ENCODE measurements around the gene MRGPRX3. TPM values are rescaled to one million over a fixed set of nuclear protein-coding genes. Genes with fewer than 3 reads are reported as not detected.
"Not testable (repeated sequence)": the region's sequence is repeated elsewhere in the genome, so short reads cannot be mapped to it uniquely, and the experiment has no call there.

Gene MRGPRX3
- total RNA-seq, 1 experiment from 2014 or later, result not detected

GRCh38 chr11:18106688-18107087, 25.7 kb upstream of the MRGPRX3 start:
- H3K27ac ChIP-seq (ENCODE audit: low read length), result no peak overlapping the region
- no peak overlapping the region; the same call in 1 of the 2 replicates for H2AFZ ChIP-seq (ENCODE audit: low read length)
- H3K79me2 ChIP-seq (ENCODE audit: low read length), result peaks cover 42% of the 10 kb centered on the region
- H3K4me1 ChIP-seq (ENCODE audit: low read length), result peaks cover 26% of the 10 kb centered on the region
- peaks cover 22% of the 10 kb centered on the region for H3K36me3 ChIP-seq (ENCODE audit: insufficient read depth, low read length)
- H3K4me3 ChIP-seq (ENCODE audit: low read length), result no peak overlapping the region
- no peak overlapping the region for H3K9ac ChIP-seq (ENCODE audit: low read length)
- H3K27me3 ChIP-seq (ENCODE audit: low read length), result no peaks in the 10 kb centered on the region
- H4K20me1 ChIP-seq (ENCODE audit: insufficient read depth, low read depth, low read length), result no peaks in the 10 kb centered on the region
- DNase-seq, result no peak
- peak overlapping the region; percentile 78 for H3K4me2 ChIP-seq (ENCODE audit: low read depth, low read length, poor library complexity, severe bottlenecking)
- no peaks in the 10 kb centered on the region for H3K9me2 ChIP-seq (replicated peaks; ENCODE audit: insufficient read depth, low read length)
- H3K9me3 ChIP-seq (ENCODE audit: low read length), result no peaks in the 10 kb centered on the region

DNA sequence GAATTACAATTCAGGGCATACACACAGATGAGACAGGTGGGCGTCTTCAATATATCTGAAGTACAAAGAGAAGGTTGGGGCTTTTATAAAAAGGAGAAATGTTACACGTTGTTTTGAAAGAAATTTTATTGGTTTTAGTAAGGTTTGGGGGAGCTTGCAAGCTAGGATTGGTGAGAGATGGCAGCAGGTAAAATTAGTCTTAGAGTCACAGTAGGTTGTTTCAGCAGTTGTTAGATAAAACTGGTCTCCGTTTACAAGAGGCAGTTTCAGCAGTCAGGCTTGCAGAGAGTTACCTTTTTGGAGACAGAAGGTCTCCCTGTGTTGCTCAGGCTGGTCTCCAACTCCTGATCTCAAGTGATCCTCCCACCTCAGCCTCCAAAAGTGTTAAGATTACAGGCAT, 24.1 kb upstream of the MRGPRX3 start:
- H3K4me3 ChIP-seq (ENCODE audit: low read length), result no peak overlapping the region
- no peak overlapping the region for H2AFZ ChIP-seq (ENCODE audit: low read length)
- H3K4me2 ChIP-seq (ENCODE audit: low read depth, low read length, poor library complexity, severe bottlenecking), result no peak overlapping the region
- no peak for DNase-seq
- no peak overlapping the region for H3K9ac ChIP-seq (ENCODE audit: low read length)
- no peaks in the 10 kb centered on the region for H3K9me3 ChIP-seq (ENCODE audit: low read length)
- peaks cover 6% of the 10 kb centered on the region for H3K36me3 ChIP-seq (ENCODE audit: insufficient read depth, low read length)
- H3K27ac ChIP-seq (ENCODE audit: low read length), result no peak overlapping the region
- H4K20me1 ChIP-seq (ENCODE audit: insufficient read depth, low read depth, low read length), result no peaks in the 10 kb centered on the region
- H3K27me3 ChIP-seq (ENCODE audit: low read length), result no peaks in the 10 kb centered on the region
- H3K4me1 ChIP-seq (ENCODE audit: low read length), result peaks cover 23% of the 10 kb centered on the region
- H3K9me2 ChIP-seq (replicated peaks; ENCODE audit: insufficient read depth, low read length), result no peaks in the 10 kb centered on the region
- peaks cover 27% of the 10 kb centered on the region for H3K79me2 ChIP-seq (ENCODE audit: low read length)

DNA sequence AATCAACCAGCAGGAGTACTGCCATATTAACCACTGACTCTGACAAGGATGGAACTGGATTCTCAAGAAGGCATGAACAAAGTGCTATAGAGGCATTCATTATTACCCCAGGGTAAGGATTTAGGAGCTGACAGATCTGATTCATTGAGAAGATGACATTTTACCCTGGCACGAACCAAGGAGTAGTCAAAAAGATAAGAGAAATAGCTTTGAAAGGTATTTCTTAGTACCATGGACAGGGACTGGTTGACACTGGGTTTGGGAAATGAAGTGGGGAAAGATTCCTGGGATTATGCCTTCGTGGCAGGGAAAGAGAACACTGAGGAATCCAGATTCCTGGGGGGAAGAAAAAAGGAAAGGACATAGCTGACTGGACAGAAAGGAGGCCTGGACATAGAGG, 21.4 kb upstream of the MRGPRX3 start:
- no peaks in the 10 kb centered on the region for H3K9me3 ChIP-seq (ENCODE audit: low read length)
- DNase-seq, result no peak
- H2AFZ ChIP-seq (ENCODE audit: low read length), result no peak overlapping the region
- no peak overlapping the region for H3K4me3 ChIP-seq (ENCODE audit: low read length)
- no peaks in the 10 kb centered on the region for H4K20me1 ChIP-seq (ENCODE audit: insufficient read depth, low read depth, low read length)
- H3K9me2 ChIP-seq (replicated peaks; ENCODE audit: insufficient read depth, low read length), result no peaks in the 10 kb centered on the region
- H3K36me3 ChIP-seq (ENCODE audit: insufficient read depth, low read length), result no peaks in the 10 kb centered on the region
- H3K27me3 ChIP-seq (ENCODE audit: low read length), result no peaks in the 10 kb centered on the region
- no peak overlapping the region for H3K4me2 ChIP-seq (ENCODE audit: low read depth, low read length, poor library complexity, severe bottlenecking)
- no peak overlapping the region for H3K9ac ChIP-seq (ENCODE audit: low read length)
- H3K4me1 ChIP-seq (ENCODE audit: low read length), result peaks cover 7% of the 10 kb centered on the region
- H3K79me2 ChIP-seq (ENCODE audit: low read length), result no peaks in the 10 kb centered on the region
- no peak overlapping the region for H3K27ac ChIP-seq (ENCODE audit: low read length)

DNA sequence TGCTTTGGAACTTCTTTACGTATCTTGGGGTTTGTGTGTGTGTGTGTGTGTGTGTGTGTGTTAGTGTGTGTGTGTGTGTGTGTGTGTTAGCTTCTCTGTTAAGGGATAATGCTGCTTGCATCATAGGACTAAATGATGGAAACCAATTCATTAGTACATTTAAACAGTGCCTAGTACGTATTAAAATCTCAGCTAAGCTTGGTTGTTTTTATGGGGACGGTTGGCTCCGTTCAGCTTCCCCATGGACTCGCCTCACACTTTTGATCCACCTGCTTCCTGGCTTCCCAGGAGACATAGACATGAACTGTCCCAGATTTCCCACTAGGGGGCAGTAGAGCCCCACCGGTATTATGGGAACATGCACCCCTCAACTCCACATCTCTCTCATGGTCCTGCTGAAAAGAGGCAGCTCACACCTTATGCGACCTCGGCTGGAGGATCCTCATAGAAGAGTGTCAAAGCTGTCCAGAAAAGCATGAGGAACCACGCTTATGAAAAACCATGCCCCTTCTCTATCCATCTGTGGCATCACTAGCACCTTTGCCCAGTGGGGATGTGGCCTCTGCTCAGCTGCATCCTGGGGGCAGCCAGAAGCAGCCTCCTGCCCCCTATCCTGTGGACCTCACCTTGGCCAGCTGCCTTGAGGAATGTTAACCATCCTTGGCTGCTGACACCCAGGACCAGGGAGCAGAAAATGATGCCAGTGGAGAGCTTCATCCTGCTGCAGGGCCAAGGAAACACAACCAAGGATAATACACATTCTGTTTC, 16.8 kb upstream of the MRGPRX3 start:
- H3K36me3 ChIP-seq (ENCODE audit: insufficient read depth, low read length), result no peaks in the 10 kb centered on the region
- no peak overlapping the region for H3K27ac ChIP-seq (ENCODE audit: low read length)
- no peak overlapping the region for H3K4me3 ChIP-seq (ENCODE audit: low read length)
- H3K79me2 ChIP-seq (ENCODE audit: low read length), result no peaks in the 10 kb centered on the region
- H3K9me3 ChIP-seq (ENCODE audit: low read length), result no peaks in the 10 kb centered on the region
- no peaks in the 10 kb centered on the region for H4K20me1 ChIP-seq (ENCODE audit: insufficient read depth, low read depth, low read length)
- H3K9ac ChIP-seq (ENCODE audit: low read length), result no peak overlapping the region
- H3K9me2 ChIP-seq (replicated peaks; ENCODE audit: insufficient read depth, low read length), result no peaks in the 10 kb centered on the region
- no peaks in the 10 kb centered on the region for H3K4me1 ChIP-seq (ENCODE audit: low read length)
- no peaks in the 10 kb centered on the region for H3K27me3 ChIP-seq (ENCODE audit: low read length)
- peak; percentile 89 for DNase-seq
- no peak overlapping the region for H3K4me2 ChIP-seq (ENCODE audit: low read depth, low read length, poor library complexity, severe bottlenecking)
- H2AFZ ChIP-seq (ENCODE audit: low read length), result no peak overlapping the region

DNA sequence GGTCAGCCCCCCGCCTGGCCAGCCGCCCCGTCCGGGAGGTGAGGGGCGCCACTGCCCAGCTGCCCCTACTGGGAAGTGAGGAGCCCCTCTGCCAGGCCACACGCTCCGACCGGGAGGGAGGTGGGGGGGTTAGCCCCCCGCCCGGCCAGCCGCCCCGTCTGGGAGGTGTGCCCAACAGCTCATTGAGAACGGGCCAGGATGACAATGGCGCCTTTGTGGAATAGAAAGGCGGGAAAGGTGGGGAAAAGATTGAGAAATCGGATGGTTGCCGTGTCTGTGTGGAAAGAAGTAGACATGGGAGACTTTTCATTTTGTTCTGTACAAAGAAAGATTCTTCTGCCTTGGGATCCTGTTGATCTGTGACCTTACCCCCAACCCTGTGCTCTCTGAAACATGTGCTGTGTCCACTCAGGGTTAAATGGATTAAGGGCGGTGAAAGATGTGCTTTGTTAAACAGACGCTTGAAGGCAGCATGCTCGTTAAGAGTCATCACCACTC, 11.0 kb upstream of the MRGPRX3 start:
- not testable (repeated sequence) for H3K27ac ChIP-seq (ENCODE audit: low read length); H3K9me2 ChIP-seq (replicated peaks; ENCODE audit: insufficient read depth, low read length); H3K9ac ChIP-seq (ENCODE audit: low read length); H3K79me2 ChIP-seq (ENCODE audit: low read length); H3K4me1 ChIP-seq (ENCODE audit: low read length); H4K20me1 ChIP-seq (ENCODE audit: insufficient read depth, low read depth, low read length); DNase-seq; H3K27me3 ChIP-seq (ENCODE audit: low read length); H2AFZ ChIP-seq (ENCODE audit: low read length); H3K36me3 ChIP-seq (ENCODE audit: insufficient read depth, low read length); H3K4me3 ChIP-seq (ENCODE audit: low read length); H3K9me3 ChIP-seq (ENCODE audit: low read length); H3K4me2 ChIP-seq (ENCODE audit: low read depth, low read length, poor library complexity, severe bottlenecking)

DNA sequence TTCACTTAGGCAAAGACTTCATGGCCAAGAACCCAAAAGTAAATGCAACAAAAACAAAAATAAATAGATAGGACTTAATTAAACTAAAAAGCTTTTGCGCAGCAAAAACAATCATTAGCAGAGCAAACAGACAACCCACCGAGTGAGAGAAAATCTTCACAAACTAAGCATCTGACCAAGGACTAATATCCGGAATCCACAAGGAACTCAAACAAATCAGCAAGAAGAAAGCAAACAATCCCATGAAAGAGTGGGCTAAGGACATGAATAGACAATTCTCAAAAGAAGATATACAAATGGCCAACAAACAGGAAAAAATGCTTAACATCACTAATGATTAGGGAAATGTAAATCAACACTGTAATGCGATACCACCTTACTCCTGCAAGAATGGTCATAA, 1.3 kb upstream of the MRGPRX3 start:
- not testable (repeated sequence) for H3K9me3 ChIP-seq (ENCODE audit: low read length); H3K4me2 ChIP-seq (ENCODE audit: low read depth, low read length, poor library complexity, severe bottlenecking); H3K9ac ChIP-seq (ENCODE audit: low read length); H4K20me1 ChIP-seq (ENCODE audit: insufficient read depth, low read depth, low read length); H3K27me3 ChIP-seq (ENCODE audit: low read length); H3K79me2 ChIP-seq (ENCODE audit: low read length); H3K9me2 ChIP-seq (replicated peaks; ENCODE audit: insufficient read depth, low read length); H3K4me3 ChIP-seq (ENCODE audit: low read length); H3K36me3 ChIP-seq (ENCODE audit: insufficient read depth, low read length); H2AFZ ChIP-seq (ENCODE audit: low read length); H3K4me1 ChIP-seq (ENCODE audit: low read length); H3K27ac ChIP-seq (ENCODE audit: low read length); DNase-seq

DNA sequence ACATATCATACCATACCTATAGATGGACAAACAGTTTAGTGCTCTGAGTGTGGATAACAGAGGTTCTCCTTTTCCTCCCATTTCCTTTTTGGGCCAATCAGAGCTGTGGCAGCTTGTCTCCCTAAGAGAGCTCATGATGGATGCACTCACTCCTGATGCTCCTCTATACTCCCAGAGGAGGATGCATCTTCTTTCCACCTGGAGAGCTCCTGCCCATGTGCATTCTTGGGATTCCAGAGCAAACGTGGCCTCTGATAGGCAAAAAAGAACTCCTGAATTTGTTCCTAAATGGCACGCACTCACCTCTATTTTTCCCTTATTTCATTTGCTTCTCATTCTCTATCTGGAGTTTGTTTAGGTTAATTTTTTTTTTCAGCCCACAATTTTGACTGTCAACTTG, 2.9 kb downstream of the MRGPRX3 start:
- H2AFZ ChIP-seq (ENCODE audit: low read length), result no peak overlapping the region
- no peak overlapping the region for H3K9ac ChIP-seq (ENCODE audit: low read length)
- no peaks in the 10 kb centered on the region for H3K36me3 ChIP-seq (ENCODE audit: insufficient read depth, low read length)
- no peak overlapping the region for H3K27ac ChIP-seq (ENCODE audit: low read length)
- H3K4me1 ChIP-seq (ENCODE audit: low read length), result no peaks in the 10 kb centered on the region
- no peak overlapping the region for H3K4me3 ChIP-seq (ENCODE audit: low read length)
- no peaks in the 10 kb centered on the region for H3K79me2 ChIP-seq (ENCODE audit: low read length)
- no peaks in the 10 kb centered on the region for H4K20me1 ChIP-seq (ENCODE audit: insufficient read depth, low read depth, low read length)
- H3K27me3 ChIP-seq (ENCODE audit: low read length), result no peaks in the 10 kb centered on the region
- no peaks in the 10 kb centered on the region for H3K9me2 ChIP-seq (replicated peaks; ENCODE audit: insufficient read depth, low read length)
- H3K9me3 ChIP-seq (ENCODE audit: low read length), result no peaks in the 10 kb centered on the region
- no peak overlapping the region for H3K4me2 ChIP-seq (ENCODE audit: low read depth, low read length, poor library complexity, severe bottlenecking)
- no peak for DNase-seq

DNA sequence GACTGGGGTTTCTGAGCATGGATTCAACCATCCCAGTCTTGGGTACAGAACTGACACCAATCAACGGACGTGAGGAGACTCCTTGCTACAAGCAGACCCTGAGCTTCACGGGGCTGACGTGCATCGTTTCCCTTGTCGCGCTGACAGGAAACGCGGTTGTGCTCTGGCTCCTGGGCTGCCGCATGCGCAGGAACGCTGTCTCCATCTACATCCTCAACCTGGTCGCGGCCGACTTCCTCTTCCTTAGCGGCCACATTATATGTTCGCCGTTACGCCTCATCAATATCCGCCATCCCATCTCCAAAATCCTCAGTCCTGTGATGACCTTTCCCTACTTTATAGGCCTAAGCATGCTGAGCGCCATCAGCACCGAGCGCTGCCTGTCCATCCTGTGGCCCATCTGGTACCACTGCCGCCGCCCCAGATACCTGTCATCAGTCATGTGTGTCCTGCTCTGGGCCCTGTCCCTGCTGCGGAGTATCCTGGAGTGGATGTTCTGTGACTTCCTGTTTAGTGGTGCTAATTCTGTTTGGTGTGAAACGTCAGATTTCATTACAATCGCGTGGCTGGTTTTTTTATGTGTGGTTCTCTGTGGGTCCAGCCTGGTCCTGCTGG, 4.9 kb downstream of the MRGPRX3 start:
- H3K4me3 ChIP-seq (ENCODE audit: low read length), result no peak overlapping the region
- H3K4me1 ChIP-seq (ENCODE audit: low read length), result no peaks in the 10 kb centered on the region
- no peak overlapping the region for H3K9ac ChIP-seq (ENCODE audit: low read length)
- H3K9me3 ChIP-seq (ENCODE audit: low read length), result no peaks in the 10 kb centered on the region
- H3K9me2 ChIP-seq (replicated peaks; ENCODE audit: insufficient read depth, low read length), result no peaks in the 10 kb centered on the region
- no peaks in the 10 kb centered on the region for H3K79me2 ChIP-seq (ENCODE audit: low read length)
- no peaks in the 10 kb centered on the region for H3K36me3 ChIP-seq (ENCODE audit: insufficient read depth, low read length)
- H3K27ac ChIP-seq (ENCODE audit: low read length), result no peak overlapping the region
- no peaks in the 10 kb centered on the region for H3K27me3 ChIP-seq (ENCODE audit: low read length)
- H4K20me1 ChIP-seq (ENCODE audit: insufficient read depth, low read depth, low read length), result no peaks in the 10 kb centered on the region
- H2AFZ ChIP-seq (ENCODE audit: low read length), result no peak overlapping the region
- no peak overlapping the region for H3K4me2 ChIP-seq (ENCODE audit: low read depth, low read length, poor library complexity, severe bottlenecking)
- DNase-seq, result no peak
